Measurements from ENCODE around the gene FOXS1.

FOXS1 gene

DNA sequence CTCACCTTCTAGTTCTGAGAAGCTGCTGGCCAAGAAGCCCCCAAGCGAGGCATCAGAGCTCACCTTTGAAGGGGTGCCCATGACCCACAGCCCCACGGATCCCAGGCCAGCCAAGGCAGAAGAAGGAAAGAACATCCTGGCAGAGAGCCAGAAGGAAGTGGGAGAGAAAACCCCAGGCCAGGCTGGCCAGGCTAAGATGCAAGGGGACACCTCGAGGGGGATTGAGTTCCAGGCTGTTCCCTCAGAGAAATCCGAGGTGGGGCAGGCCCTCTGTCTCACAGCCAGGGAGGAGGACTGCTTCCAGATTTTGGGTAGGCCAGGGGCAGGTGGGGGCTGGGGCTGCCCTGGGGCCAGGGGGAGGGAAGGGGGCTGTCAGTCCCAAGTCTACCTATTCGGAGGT is 24.0 kb downstream of the FOXS1 start:
- H3K9me3 ChIP-seq (ENCODE audit: insufficient read depth, low read depth, low read length): no peaks in the 10 kb centered on the region
- H3K9ac ChIP-seq (ENCODE audit: low read depth, low read length, poor library complexity, severe bottlenecking): no peak overlapping the region
- no peaks in the 10 kb centered on the region for H3K9me2 ChIP-seq (replicated peaks; ENCODE audit: low read depth, low read length)
- H3K79me2 ChIP-seq (ENCODE audit: insufficient read depth, low read length): peaks cover 32% of the 10 kb centered on the region
- H4K20me1 ChIP-seq (ENCODE audit: insufficient read depth, low read length, poor library complexity, severe bottlenecking): no peaks in the 10 kb centered on the region
- no peaks in the 10 kb centered on the region for H3K27me3 ChIP-seq (ENCODE audit: insufficient read depth, low read length, poor library complexity, severe bottlenecking)
- TF ChIP-seq EZH2phosphoT487 (IDR thresholded peaks at IDR 0.05; ENCODE audit: borderline replicate concordance): no peak
- TF ChIP-seq, protein P1, sequence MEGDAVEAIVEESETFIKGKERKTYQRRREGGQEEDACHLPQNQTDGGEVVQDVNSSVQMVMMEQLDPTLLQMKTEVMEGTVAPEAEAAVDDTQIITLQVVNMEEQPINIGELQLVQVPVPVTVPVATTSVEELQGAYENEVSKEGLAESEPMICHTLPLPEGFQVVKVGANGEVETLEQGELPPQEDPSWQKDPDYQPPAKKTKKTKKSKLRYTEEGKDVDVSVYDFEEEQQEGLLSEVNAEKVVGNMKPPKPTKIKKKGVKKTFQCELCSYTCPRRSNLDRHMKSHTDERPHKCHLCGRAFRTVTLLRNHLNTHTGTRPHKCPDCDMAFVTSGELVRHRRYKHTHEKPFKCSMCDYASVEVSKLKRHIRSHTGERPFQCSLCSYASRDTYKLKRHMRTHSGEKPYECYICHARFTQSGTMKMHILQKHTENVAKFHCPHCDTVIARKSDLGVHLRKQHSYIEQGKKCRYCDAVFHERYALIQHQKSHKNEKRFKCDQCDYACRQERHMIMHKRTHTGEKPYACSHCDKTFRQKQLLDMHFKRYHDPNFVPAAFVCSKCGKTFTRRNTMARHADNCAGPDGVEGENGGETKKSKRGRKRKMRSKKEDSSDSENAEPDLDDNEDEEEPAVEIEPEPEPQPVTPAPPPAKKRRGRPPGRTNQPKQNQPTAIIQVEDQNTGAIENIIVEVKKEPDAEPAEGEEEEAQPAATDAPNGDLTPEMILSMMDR (conservative IDR thresholded peaks at IDR 0.05; ENCODE audit: low read length): no peak
- H3K36me3 ChIP-seq (ENCODE audit: insufficient read depth, low read length): no peaks in the 10 kb centered on the region
- no peaks in the 10 kb centered on the region for H3F3A ChIP-seq (ENCODE audit: low read depth)
- H3K4me1 ChIP-seq (ENCODE audit: insufficient read depth, low read length, poor library complexity, severe bottlenecking): peaks cover 32% of the 10 kb centered on the region
- H2AFZ ChIP-seq (ENCODE audit: low read length): no peak overlapping the region
- no peak overlapping the region for H3K4me2 ChIP-seq (ENCODE audit: low read depth, low read length, poor library complexity, severe bottlenecking)
- H3K4me3 ChIP-seq (ENCODE audit: low read length, poor library complexity, severe bottlenecking): no peak overlapping the region

DNA sequence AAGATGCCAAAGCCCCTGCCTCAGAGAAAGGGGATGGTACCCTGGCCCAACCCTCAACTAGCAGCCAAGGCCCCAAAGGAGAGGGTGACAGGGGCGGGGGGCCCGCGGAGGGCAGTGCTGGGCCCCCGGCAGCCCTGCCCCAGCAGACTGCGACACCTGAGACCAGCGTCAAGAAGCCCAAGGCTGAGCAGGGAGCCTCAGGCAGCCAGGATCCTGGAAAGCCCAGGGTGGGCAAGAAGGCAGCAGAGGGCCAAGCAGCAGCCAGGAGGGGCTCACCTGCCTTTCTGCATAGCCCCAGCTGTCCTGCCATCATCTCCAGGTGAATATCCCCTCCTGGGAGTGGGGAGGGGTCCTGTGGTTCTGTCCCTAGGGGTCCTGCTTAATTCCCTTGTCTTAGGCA is 25.2 kb downstream of the FOXS1 start:
- Histone ChIP-seq H3K9me2 (replicated peaks; ENCODE audit: low read depth, low read length) (no peaks in the 10 kb centered on the region), H3K9me3 (ENCODE audit: insufficient read depth, low read depth, low read length) (no peaks in the 10 kb centered on the region), H3K36me3 (ENCODE audit: insufficient read depth, low read length) (no peaks in the 10 kb centered on the region), H4K20me1 (ENCODE audit: insufficient read depth, low read length, poor library complexity, severe bottlenecking) (no peaks in the 10 kb centered on the region), H3F3A (ENCODE audit: low read depth) (no peaks in the 10 kb centered on the region), H3K4me3 (ENCODE audit: low read length, poor library complexity, severe bottlenecking) (no peak overlapping the region), H2AFZ (ENCODE audit: low read length) (no peak overlapping the region), H3K27me3 (ENCODE audit: insufficient read depth, low read length, poor library complexity, severe bottlenecking) (no peaks in the 10 kb centered on the region), H3K9ac (ENCODE audit: low read depth, low read length, poor library complexity, severe bottlenecking) (no peak overlapping the region), H3K4me2 (ENCODE audit: low read depth, low read length, poor library complexity, severe bottlenecking) (no peak overlapping the region), H3K4me1 (ENCODE audit: insufficient read depth, low read length, poor library complexity, severe bottlenecking) (peaks cover 32% of the 10 kb centered on the region), H3K79me2 (ENCODE audit: insufficient read depth, low read length) (peaks cover 20% of the 10 kb centered on the region)
- no peak for TF ChIP-seq EZH2phosphoT487 (IDR thresholded peaks at IDR 0.05; ENCODE audit: borderline replicate concordance)
- TF ChIP-seq, protein P1 (conservative IDR thresholded peaks at IDR 0.05; ENCODE audit: low read length): no peak

DNA sequence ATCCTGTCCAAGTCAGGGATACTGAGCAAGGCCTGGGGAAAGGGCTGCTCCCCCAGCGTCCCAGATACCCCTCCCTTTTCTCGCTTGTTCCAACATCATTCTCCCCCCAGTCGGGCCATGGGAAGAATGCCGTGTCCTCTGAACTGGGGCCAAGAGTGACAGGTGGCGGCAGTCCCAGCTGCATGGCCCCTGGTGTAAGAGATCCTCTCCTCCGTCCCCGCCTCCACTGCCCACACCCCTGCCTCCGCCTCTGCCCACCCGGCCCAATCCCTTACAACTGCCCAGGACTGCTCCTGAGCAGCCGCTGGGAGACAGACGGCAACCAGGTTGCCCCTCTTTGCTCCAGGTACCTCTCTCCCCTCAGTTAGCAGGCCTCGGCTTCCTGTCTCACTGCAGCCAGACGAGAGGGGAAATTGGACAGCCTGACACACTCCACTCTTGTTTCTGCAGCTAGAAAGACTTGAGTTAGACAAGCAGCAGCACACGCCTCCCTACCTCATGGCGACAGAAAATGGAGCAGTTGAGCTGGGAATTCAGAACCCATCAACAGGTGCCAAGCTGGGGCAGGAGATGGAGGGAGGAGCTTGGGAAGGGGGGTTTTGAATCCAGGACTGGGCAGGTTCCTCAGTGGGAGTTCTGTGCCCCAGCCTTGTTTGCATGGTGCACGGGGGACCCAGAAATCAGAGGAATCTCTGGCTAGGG is 26.2 kb downstream of the FOXS1 start, which contains the start of gene MYLK2:
MYLK2 (plus strand) TSS at position 274 of the 702 bp plus-strand sequence; CDS start at position 499, 225 bp downstream.
- no peaks in the 10 kb centered on the region for H3F3A ChIP-seq (ENCODE audit: low read depth)
- H3K4me2 ChIP-seq (ENCODE audit: low read depth, low read length, poor library complexity, severe bottlenecking): no peak within 1 kb of the TSS
- no peak within 1 kb of the TSS for H3K9ac ChIP-seq (ENCODE audit: low read depth, low read length, poor library complexity, severe bottlenecking)
- H3K9me2 ChIP-seq (replicated peaks; ENCODE audit: low read depth, low read length): no peaks in the 10 kb centered on the region
- no peaks in the 10 kb centered on the region for H3K27me3 ChIP-seq (ENCODE audit: insufficient read depth, low read length, poor library complexity, severe bottlenecking)
- H3K4me1 ChIP-seq (ENCODE audit: insufficient read depth, low read length, poor library complexity, severe bottlenecking): peaks cover 24% of the 10 kb centered on the region
- no peaks in the 10 kb centered on the region for H3K9me3 ChIP-seq (ENCODE audit: insufficient read depth, low read depth, low read length)
- H3K4me3 ChIP-seq (ENCODE audit: low read length, poor library complexity, severe bottlenecking): no peak within 1 kb of the TSS
- TF ChIP-seq, protein P1 (conservative IDR thresholded peaks at IDR 0.05; ENCODE audit: low read length): no peak
- TF ChIP-seq EZH2phosphoT487 (IDR thresholded peaks at IDR 0.05; ENCODE audit: borderline replicate concordance): no peak
- H3K36me3 ChIP-seq (ENCODE audit: insufficient read depth, low read length): no peaks in the 10 kb centered on the region
- H2AFZ ChIP-seq (ENCODE audit: low read length): no peak within 1 kb of the TSS
- peaks cover 10% of the 10 kb centered on the region for H3K79me2 ChIP-seq (ENCODE audit: insufficient read depth, low read length)
- no peaks in the 10 kb centered on the region for H4K20me1 ChIP-seq (ENCODE audit: insufficient read depth, low read length, poor library complexity, severe bottlenecking)
